Epithelial cell of prostate (primary cell): Measurements from ENCODE around the gene HDAC4.

Experiments
- DNase-seq: peaks from one replicate; pipeline ENCODE4 v3.0.0-alpha.2; 2011; ENCODE audit warnings: low read depth, low spot score
- H3K27ac ChIP-seq: fragments of 450-650 bp; 2 replicates; pipeline ENCODE4 v1.5.1; 2017; ENCODE audit warnings: mild to moderate bottlenecking

The HDAC4 gene

GRCh38 chr2:239168575-239168974 is 232.2 kb downstream of the HDAC4 start:
- no peak overlapping the region for H3K27ac ChIP-seq
- DNase-seq: no peak

GRCh38 chr2:239167766-239168444 is 232.9 kb downstream of the HDAC4 start:
- DNase-seq: no peak
- no peak overlapping the region for H3K27ac ChIP-seq

GRCh38 chr2:239167011-239167673 is 233.7 kb downstream of the HDAC4 start:
- no peak for DNase-seq
- H3K27ac ChIP-seq: no peak overlapping the region

GRCh38 chr2:239166201-239166834 is 234.5 kb downstream of the HDAC4 start:
- DNase-seq: no peak

GRCh38 chr2:239165206-239165831 is 235.5 kb downstream of the HDAC4 start:
- no peak for DNase-seq
- no peak overlapping the region for H3K27ac ChIP-seq

More at GRCh38 chr2:239166201-239166834, 234.5 kb downstream of the HDAC4 start:
- H3K27ac ChIP-seq: no peak overlapping the region

- no peak overlapping the region for H3K27ac ChIP-seq
- DNase-seq: no peak
These were observed 236.4 kb downstream of the HDAC4 start for GRCh38 chr2:239164335-239164871.

- H3K27ac ChIP-seq: no peak overlapping the region
- DNase-seq: no peak
These were observed 237.0 kb downstream of the HDAC4 start for GRCh38 chr2:239163688-239164334.

- DNase-seq: no peak
- H3K27ac ChIP-seq: no peak overlapping the region
These were observed 237.7 kb downstream of the HDAC4 start for GRCh38 chr2:239162976-239163687.

GRCh38 chr2:239162141-239162821 is 238.5 kb downstream of the HDAC4 start:
- no peak for DNase-seq
- no peak overlapping the region for H3K27ac ChIP-seq

GRCh38 chr2:239161711-239162140 is 239.1 kb downstream of the HDAC4 start:
- H3K27ac ChIP-seq: no peak overlapping the region
- no peak for DNase-seq

GRCh38 chr2:239160226-239161143 is 240.3 kb downstream of the HDAC4 start:
- H3K27ac ChIP-seq: no peak overlapping the region
- DNase-seq: no peak

GRCh38 chr2:239159476-239159911 is 241.3 kb downstream of the HDAC4 start:
- DNase-seq: no peak
- no peak overlapping the region for H3K27ac ChIP-seq

GRCh38 chr2:239158641-239159475 is 242.0 kb downstream of the HDAC4 start:
- no peak overlapping the region for H3K27ac ChIP-seq
- DNase-seq: no peak

- peak; percentile 20 for DNase-seq
- no peak overlapping the region for H3K27ac ChIP-seq
These were observed 243.0 kb downstream of the HDAC4 start for GRCh38 chr2:239157771-239158170.

GRCh38 chr2:239157269-239157668 is 243.6 kb downstream of the HDAC4 start:
- no peak overlapping the region for H3K27ac ChIP-seq
- no peak for DNase-seq

GRCh38 chr2:239156516-239157265 is 244.1 kb downstream of the HDAC4 start:
- H3K27ac ChIP-seq: no peak overlapping the region
- DNase-seq: no peak
